Fibroblast of lung (primary cell): ENCODE data around the gene HS3ST3A1.

Experiments
- EZH2 ChIP-seq: IDR thresholded peaks from 2 replicates; pipeline ENCODE4 v1.5.1; 2012; ENCODE audit warnings: low read length, control low read depth, mild to moderate bottlenecking; ENCODE audit errors: missing control alignments
- TF ChIP-seq, protein P1 (sequence below), 2 donors: IDR thresholded peaks in 1 of 2; conservative IDR thresholded peaks in 1 of 2; 1 replicate in 1 of 2; 2 replicates in 1 of 2; pipeline ENCODE4 v1.5.1; 2011 to 2012; ENCODE audit warnings: low read length in 2 of 2, control low read depth in 1 of 2, inconsistent platforms in 1 of 2, low read depth in 1 of 2, mild to moderate bottlenecking in 1 of 2

DNA sequence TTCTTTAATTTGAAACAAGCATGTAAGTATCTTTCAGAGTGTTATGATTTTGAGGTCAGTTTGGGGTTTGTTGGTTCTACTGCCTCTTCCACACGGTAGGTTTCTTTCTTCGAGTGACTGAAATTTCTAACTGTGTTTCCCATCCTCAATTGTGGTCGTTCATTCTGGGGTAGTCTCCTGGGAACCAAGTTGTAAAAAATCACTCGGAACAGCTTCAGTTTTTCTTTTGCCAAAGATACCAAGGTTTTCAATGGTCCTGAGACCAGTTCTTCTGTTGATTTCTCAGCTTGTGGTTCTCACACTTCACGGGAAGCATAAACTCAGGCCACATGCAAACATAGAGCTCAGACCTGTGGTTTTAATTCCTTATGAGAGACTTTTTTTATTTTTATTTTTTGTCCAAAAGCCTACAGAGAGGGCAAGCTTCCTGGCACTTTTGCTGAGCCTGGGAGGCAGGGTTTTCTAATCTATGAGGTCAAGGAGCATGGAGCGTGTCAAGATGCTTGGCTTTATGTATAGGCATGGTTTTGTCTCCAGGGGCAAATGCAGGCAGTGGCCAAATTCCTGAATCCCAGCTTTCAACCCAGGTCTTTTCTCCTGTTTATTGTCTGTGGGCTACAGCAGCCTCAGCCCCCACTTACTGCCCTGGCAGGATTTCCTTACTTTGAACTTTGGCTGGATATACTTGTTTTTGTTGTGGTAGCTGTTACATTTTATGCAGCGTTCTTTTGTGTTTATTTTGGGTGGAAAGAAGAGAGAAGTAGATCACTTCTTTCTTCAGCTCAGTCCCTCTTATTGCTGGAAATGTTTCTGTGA lies 32.9 kb downstream of the HS3ST3A1 start:
- TF ChIP-seq, protein P1, sequence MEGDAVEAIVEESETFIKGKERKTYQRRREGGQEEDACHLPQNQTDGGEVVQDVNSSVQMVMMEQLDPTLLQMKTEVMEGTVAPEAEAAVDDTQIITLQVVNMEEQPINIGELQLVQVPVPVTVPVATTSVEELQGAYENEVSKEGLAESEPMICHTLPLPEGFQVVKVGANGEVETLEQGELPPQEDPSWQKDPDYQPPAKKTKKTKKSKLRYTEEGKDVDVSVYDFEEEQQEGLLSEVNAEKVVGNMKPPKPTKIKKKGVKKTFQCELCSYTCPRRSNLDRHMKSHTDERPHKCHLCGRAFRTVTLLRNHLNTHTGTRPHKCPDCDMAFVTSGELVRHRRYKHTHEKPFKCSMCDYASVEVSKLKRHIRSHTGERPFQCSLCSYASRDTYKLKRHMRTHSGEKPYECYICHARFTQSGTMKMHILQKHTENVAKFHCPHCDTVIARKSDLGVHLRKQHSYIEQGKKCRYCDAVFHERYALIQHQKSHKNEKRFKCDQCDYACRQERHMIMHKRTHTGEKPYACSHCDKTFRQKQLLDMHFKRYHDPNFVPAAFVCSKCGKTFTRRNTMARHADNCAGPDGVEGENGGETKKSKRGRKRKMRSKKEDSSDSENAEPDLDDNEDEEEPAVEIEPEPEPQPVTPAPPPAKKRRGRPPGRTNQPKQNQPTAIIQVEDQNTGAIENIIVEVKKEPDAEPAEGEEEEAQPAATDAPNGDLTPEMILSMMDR (conservative IDR thresholded peaks at IDR 0.05 in 1 of 2, IDR thresholded peaks at IDR 0.05 in 1 of 2; ENCODE audit: low read depth in 1 of 2, low read length in 2 of 2) = no peak
- TF ChIP-seq EZH2 = no peak
